Measurements from ENCODE around the gene LOXL3.

DNA sequence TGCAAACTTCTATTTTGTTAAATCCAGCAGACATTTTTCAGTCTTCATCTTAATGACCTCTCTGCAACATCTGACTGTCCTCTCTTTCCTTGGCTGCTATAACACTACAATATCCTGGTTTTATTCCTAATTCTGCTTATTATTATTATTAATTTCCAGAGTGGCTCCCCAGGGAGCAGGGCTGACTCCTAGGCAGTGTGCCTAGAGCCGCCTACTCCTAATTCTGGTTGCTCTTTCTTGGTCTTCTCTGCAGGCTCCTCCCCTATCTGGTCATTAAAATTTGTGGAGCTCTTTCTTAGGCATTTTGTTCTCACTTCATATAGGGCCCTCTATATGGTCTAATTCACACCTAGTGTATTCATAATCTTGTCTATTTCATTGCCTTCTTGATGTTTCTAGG lies 10.8 kb downstream of the LOXL3 start:
- no peak for TF ChIP-seq CTCF (tag by site-specific recombination; IDR thresholded peaks at IDR 0.05)
- TF ChIP-seq, protein P1, sequence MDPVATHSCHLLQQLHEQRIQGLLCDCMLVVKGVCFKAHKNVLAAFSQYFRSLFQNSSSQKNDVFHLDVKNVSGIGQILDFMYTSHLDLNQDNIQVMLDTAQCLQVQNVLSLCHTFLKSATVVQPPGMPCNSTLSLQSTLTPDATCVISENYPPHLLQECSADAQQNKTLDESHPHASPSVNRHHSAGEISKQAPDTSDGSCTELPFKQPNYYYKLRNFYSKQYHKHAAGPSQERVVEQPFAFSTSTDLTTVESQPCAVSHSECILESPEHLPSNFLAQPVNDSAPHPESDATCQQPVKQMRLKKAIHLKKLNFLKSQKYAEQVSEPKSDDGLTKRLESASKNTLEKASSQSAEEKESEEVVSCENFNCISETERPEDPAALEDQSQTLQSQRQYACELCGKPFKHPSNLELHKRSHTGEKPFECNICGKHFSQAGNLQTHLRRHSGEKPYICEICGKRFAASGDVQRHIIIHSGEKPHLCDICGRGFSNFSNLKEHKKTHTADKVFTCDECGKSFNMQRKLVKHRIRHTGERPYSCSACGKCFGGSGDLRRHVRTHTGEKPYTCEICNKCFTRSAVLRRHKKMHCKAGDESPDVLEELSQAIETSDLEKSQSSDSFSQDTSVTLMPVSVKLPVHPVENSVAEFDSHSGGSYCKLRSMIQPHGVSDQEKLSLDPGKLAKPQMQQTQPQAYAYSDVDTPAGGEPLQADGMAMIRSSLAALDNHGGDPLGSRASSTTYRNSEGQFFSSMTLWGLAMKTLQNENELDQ (tag by site-specific recombination; IDR thresholded peaks at IDR 0.05; ENCODE audit: low read depth), result no peak
- TF ChIP-seq, protein P2, sequence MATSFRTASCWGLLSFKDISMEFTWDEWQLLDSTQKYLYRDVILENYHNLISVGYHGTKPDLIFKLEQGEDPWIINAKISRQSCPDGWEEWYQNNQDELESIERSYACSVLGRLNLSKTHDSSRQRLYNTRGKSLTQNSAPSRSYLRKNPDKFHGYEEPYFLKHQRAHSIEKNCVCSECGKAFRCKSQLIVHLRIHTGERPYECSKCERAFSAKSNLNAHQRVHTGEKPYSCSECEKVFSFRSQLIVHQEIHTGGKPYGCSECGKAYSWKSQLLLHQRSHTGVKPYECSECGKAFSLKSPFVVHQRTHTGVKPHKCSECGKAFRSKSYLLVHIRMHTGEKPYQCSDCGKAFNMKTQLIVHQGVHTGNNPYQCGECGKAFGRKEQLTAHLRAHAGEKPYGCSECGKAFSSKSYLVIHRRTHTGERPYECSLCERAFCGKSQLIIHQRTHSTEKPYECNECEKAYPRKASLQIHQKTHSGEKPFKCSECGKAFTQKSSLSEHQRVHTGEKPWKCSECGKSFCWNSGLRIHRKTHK (tag by site-specific recombination; IDR thresholded peaks at IDR 0.05), result no peak
